OCI-LY3 (cell line): ENCODE measurements around the gene PRDM16.

Experiments used
- EZH2phosphoT487 ChIP-seq: fragments of 200-600 bp; shearing (Covaris generic); IDR thresholded peaks from 2 replicates; pipeline ENCODE4 v1.6.1; 2018; ENCODE audit warnings: antibody characterized with exemption, mixed run types, low read depth
- TF ChIP-seq, protein P1 (sequence below): fragments of 200-600, 300-600 bp; sonication (generic); IDR thresholded peaks from 2 replicates; pipeline ENCODE4 v1.5.1; 2014; ENCODE audit warnings: antibody characterized with exemption, low read length, low read depth

GRCh38 chr1:3429320-3429719, 360.3 kb downstream of the PRDM16 start:
- TF ChIP-seq, protein P1, sequence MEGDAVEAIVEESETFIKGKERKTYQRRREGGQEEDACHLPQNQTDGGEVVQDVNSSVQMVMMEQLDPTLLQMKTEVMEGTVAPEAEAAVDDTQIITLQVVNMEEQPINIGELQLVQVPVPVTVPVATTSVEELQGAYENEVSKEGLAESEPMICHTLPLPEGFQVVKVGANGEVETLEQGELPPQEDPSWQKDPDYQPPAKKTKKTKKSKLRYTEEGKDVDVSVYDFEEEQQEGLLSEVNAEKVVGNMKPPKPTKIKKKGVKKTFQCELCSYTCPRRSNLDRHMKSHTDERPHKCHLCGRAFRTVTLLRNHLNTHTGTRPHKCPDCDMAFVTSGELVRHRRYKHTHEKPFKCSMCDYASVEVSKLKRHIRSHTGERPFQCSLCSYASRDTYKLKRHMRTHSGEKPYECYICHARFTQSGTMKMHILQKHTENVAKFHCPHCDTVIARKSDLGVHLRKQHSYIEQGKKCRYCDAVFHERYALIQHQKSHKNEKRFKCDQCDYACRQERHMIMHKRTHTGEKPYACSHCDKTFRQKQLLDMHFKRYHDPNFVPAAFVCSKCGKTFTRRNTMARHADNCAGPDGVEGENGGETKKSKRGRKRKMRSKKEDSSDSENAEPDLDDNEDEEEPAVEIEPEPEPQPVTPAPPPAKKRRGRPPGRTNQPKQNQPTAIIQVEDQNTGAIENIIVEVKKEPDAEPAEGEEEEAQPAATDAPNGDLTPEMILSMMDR: no peak
- TF ChIP-seq EZH2phosphoT487: no peak
